Measurements from ENCODE around the gene C20orf204. TPM values are rescaled to one million over a fixed set of nuclear protein-coding genes. Genes with fewer than 3 reads are reported as not detected.
"Not testable (repeated sequence)": the region's sequence is repeated elsewhere in the genome, so short reads cannot be mapped to it uniquely, and the experiment has no call there.

C20orf204 gene
- total and polyA plus RNA-seq, 12 donors = 0.05 to 4.8 (median 0.46) TPM

DNA sequence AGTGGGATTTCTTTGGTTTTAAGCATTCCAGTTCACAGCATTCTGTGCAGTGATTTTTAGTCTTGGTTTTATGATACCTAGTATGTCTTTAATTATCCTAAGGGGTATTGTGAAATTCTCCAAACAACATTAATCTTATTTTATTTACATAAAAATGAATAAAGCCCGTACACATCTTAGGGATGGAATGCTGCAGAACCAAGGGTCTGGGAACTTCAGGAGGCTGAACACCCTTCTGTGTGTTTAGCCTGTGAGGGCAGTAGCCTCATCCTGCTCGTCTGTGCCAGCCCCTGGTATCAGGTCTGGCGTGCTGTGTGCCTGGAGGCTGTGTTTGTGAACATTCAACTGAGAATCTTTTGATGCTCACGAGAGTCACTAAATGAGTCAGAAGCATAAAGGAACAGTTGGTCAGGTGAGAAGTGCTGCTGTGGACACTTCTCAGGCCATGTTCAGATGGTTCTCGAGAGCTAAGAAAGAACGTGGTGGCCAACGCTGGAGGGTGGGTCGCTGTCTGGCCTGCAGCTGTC is 25.2 kb upstream of the C20orf204 start:
- no peak overlapping the region for H3K27ac ChIP-seq
- no peak for DNase-seq
- H3K9me3 ChIP-seq (replicated peaks in 1 of 3) = no peaks in the 10 kb centered on the region
- intact Hi-C loops (cut with DNase I) = no loop called here
- H3K4me1 ChIP-seq (replicated peaks in 1 of 2) = peaks cover 0 to under 1% of the 10 kb centered on the region in 2 donors
- H3K27me3 ChIP-seq = no peaks in the 10 kb centered on the region
- peaks cover 0 to 69% of the 10 kb centered on the region in 2 donors for H3K36me3 ChIP-seq (replicated peaks in 1 of 2)
- WGBS, 4 donors = 82 to 96% (median 89%) methylated on average over 5 to 8 of the region's 8 CpGs
- no peak overlapping the region for H3K4me3 ChIP-seq
- TF ChIP-seq, protein P1, sequence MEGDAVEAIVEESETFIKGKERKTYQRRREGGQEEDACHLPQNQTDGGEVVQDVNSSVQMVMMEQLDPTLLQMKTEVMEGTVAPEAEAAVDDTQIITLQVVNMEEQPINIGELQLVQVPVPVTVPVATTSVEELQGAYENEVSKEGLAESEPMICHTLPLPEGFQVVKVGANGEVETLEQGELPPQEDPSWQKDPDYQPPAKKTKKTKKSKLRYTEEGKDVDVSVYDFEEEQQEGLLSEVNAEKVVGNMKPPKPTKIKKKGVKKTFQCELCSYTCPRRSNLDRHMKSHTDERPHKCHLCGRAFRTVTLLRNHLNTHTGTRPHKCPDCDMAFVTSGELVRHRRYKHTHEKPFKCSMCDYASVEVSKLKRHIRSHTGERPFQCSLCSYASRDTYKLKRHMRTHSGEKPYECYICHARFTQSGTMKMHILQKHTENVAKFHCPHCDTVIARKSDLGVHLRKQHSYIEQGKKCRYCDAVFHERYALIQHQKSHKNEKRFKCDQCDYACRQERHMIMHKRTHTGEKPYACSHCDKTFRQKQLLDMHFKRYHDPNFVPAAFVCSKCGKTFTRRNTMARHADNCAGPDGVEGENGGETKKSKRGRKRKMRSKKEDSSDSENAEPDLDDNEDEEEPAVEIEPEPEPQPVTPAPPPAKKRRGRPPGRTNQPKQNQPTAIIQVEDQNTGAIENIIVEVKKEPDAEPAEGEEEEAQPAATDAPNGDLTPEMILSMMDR (IDR thresholded peaks at IDR 0.05) = no peak
- no peak for TF ChIP-seq POLR2A (IDR thresholded peaks at IDR 0.05)

DNA sequence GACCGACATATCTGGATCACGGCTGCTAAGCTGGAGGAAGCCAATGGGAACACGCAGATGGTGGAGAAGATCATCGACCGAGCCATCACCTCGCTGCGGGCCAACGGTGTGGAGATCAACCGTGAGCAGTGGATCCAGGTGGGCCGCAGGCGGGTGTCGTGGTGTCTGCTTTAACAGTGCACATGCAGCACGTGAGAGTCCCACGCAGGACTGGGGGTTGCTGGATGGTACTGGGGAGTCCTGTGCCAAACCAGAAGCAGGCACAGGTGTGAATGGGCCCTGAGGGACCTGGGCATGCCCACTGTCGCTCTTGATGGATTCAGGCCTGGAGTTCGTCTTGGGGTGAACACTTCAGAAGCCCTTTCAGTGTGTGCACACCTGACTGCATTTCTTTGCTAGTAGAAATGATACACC is 24.6 kb upstream of the C20orf204 start:
- Histone ChIP-seq H3K4me1 (replicated peaks in 1 of 2) (no peaks in the 10 kb centered on the region), H3K27ac (no peak overlapping the region), H3K36me3 (replicated peaks in 1 of 2) (peaks cover 0 to 70% of the 10 kb centered on the region in 2 donors), H3K4me3 (no peak overlapping the region), H3K9me3 (replicated peaks in 1 of 3) (no peaks in the 10 kb centered on the region), H3K27me3 (no peaks in the 10 kb centered on the region)
- TF ChIP-seq, protein P1 (IDR thresholded peaks at IDR 0.05) = no peak
- no peak for TF ChIP-seq POLR2A (IDR thresholded peaks at IDR 0.05)
- no peak for DNase-seq
- WGBS, 4 donors = 91 to 99% (median 97%) methylated on average over 12 to 16 of the region's 16 CpGs
- intact Hi-C loops (cut with DNase I) = no loop called here

DNA sequence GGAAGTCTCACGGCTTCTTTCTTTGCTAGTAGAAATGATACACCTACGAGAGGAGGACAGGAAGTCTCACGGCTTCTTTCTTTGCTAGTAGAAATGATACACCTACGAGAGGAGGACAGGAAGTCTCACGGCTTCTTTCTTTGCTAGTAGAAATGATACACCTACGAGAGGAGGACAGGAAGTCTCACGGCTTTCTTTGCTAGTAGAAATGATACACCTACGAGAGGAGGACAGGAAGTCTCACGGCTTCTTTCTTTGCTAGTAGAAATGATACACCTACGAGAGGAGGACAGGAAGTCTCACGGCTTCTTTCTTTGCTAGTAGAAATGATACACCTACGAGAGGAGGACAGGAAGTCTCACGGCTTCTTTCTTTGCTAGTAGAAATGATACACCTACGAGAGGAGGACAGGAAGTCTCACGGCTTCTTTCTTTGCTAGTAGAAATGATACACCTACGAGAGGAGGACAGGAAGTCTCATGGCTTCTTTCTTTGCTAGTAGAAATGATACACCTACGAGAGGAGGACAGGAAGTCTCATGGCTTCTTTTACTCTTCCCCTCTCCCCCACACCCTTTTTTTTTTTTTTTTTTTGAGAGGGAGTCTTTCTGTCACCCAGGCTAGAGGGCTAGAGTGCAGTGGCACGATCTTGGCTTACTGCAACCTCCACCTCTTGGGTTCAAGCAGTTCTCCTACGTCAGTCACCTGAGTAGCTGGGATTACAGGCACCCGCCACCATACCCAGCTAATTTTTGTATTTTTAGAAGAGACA is 23.4 kb upstream of the C20orf204 start:
- intact Hi-C loops (cut with DNase I); H3K27me3 ChIP-seq; H3K27ac ChIP-seq; DNase-seq; H3K9me3 ChIP-seq (replicated peaks in 1 of 3); H3K4me1 ChIP-seq (replicated peaks in 1 of 2); H3K4me3 ChIP-seq: not testable (repeated sequence)
- H3K36me3 ChIP-seq (replicated peaks in 1 of 2) = peaks cover 0 to 75% of the 10 kb centered on the region in 2 donors
- 87 to 95% (median 90%) methylated on average over 8 to 11 of the region's 20 CpGs for WGBS, 4 donors

DNA sequence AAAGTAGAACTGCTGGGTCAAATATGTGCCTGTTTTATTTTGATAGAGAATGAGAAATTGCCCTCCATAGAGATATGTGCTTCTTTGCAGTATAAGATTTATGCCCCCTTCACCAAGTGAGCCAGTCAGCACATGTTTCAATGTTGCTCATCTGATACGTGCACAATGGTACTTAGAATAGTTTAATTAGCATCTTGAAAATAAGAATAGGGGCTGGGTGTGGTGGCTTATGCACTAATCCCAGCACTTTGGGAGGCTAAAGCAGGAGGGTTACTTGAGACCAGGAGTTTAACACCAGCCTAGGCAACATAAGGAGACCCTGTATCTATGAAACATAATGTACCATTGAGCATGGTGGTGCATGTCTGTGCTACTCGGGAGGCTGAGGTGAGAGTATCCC is 20.3 kb upstream of the C20orf204 start:
- H3K9me3 ChIP-seq (replicated peaks in 1 of 3) = no peaks in the 10 kb centered on the region
- H3K36me3 ChIP-seq (replicated peaks in 1 of 2) = peaks cover 0 to 81% of the 10 kb centered on the region in 2 donors
- H3K4me1 ChIP-seq (replicated peaks in 1 of 2) = no peaks in the 10 kb centered on the region
- H3K27ac ChIP-seq = no peak overlapping the region
- WGBS, 4 donors = 72 to 87% (median 77%) methylated on average over 2 of the region's 2 CpGs
- no peak overlapping the region for H3K4me3 ChIP-seq
- TF ChIP-seq, protein P1 (IDR thresholded peaks at IDR 0.05) = no peak
- no peak for TF ChIP-seq POLR2A (IDR thresholded peaks at IDR 0.05)
- no peaks in the 10 kb centered on the region for H3K27me3 ChIP-seq
- intact Hi-C loops (cut with DNase I) = no loop called here
- no peak for DNase-seq

Data from adrenal gland (tissue), 12 donors.